GM19238 (cell line): ENCODE results near the gene THOC6.
"Not testable (repeated sequence)": the region's sequence is repeated elsewhere in the genome, so short reads cannot be mapped to it uniquely, and the experiment has no call there.

ENCODE experiments used
- DNase-seq: peaks from one replicate; pipeline ENCODE4 v3.0.0; 2011; ENCODE audit warnings: low spot score; ENCODE audit not compliant: insufficient read length

Gene THOC6

DNA sequence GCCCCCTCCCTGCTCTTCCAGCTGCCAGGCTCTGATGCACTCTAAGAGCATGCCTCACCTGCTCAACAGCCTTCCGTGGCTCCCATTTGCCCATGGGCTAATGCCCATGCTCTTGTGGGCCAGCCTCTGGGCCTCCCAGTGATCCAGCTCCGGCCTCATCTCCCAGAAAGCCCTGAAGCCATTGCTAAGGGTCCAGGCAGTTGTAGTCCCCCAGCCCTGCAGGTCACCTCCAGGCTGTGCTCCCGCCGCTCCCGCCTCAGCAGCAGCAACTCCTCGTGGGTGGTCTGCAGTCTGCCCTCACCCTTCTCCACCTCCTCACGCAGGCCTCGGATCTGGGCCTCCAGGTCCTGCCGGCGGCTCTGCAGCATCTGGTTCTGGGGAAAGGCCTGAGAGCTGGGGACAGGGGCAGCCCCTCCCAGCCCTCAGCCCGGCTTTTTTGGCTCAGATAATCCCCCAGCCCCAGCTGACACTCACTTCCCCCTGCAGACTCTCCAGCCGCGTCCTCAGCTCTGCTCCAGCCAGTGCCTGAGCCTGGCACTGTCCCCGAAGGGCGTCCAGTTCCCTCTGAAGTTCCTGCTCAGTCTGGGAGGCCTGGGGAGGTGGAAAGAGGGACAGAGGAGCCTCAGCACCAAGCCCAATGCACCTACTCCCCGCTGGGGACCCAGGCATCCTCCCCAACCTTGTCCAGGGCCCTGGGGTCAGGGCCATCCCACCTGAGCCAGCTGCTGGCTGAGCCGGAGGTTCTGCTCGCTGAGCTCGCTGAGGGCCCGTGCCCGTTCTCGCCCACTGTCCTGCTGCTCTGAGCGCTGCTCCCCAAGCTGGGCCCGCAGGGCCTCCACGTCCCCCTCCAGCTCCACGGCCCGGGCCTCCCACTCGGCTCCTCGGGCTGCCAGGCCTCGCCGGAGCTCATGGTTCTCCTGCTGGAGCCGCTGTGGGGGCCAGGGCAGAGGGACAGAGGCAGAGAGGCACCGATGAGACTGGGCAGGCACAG, 6.7 kb downstream of the THOC6 start:
- DNase-seq, result no peak

GRCh38 chr16:3032624-3033023, 8.8 kb downstream of the THOC6 start:
- DNase-seq, result no peak

- DNase-seq, result no peak
These were observed 11.6 kb downstream of the THOC6 start for GRCh38 chr16:3035289-3035971.

DNA sequence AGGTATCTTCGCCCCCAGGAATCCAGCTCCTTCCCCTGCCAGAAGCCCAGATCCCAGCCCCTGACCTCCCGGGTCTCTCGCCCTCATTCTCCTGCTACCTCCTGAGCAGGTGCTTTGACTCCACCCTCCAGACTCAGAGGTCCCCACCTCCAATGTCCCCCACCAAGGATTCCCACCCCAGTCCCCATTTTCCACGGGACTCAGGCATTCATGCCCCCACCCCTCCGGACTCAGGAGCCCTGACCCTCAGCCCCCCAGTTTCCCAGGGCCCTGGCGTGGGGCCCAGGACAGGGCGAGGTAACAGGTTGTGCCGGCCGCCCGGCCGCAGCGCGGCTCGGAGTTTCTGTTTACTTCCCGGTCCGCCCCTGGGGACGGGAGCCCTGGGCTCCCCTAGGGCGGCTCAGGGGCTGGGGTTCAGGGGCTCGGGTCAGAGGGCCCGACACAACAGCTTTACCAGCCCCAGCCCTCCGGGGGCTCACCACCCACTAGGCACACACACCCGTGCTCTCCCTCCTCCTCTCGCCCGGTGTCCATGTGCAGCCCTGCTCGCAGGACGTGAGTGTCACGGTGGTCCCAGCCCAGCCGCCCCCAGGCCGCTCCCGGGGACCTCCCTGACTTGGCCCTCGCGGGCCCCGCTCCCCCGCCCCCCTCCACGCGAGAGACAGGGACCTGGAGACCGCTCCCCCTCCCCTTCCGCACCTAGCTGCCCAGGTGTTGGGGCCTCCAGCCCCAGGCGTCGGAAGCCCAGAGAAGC, 12.3 kb downstream of the THOC6 start:
- no peak for DNase-seq

DNA sequence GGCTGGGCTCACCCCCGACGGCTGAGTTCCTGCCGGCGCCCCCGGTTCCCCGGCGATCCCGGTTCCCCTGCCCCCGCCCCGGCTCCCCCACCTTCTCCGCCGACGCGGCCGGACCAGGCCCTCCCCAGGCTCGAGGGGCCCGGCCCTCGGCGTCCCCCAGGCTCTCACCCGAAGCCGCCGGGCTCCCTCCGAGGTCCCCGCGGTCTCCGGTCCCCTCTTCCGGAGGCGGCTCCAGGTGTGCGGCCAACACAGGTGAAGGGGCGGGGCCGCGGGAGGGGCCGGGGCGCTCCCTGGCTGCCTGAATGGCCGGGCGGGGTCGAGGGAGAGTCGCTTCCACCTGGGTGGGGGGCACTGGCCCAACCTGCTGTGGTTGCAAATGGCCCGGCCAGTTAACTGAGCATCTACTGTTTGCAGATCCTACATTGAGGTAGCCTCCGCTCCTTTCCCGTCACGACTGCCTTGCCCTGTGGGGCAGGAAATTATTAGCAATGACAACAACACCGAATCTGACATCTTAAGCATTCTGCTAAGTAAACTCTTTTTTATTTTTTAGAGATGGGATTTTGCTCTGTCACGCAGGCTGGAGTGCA, 13.0 kb downstream of the THOC6 start, which contains the start of gene BICDL2:
Gene BICDL2, minus strand, starts transcription at position 219 of the 590 bp plus-strand sequence. CDS start 1,448 bp downstream, outside the sequence.
- DNase-seq, result no peak

GRCh38 chr16:3038256-3038655, 14.4 kb downstream of the THOC6 start:
- DNase-seq, result no peak

DNA sequence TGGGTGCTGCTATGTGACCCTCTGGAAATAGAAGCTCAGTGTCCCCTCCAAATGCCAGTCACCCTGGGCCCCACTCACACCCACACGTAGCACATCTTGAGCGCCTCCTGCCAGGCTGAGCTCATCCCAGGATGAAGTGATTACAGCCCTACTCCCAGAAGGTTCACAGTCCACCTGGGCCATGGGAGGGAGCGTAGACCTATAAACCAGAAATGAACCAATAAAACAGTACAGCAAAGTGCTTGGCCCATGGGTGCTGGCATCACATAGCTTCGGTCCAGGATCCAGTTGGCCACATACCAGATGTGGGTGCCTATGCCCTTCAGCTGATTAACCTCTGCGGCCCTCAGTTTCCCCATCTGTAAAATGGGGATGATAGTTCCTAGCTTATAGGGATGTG, 15.1 kb downstream of the THOC6 start:
- DNase-seq, result no peak

DNA sequence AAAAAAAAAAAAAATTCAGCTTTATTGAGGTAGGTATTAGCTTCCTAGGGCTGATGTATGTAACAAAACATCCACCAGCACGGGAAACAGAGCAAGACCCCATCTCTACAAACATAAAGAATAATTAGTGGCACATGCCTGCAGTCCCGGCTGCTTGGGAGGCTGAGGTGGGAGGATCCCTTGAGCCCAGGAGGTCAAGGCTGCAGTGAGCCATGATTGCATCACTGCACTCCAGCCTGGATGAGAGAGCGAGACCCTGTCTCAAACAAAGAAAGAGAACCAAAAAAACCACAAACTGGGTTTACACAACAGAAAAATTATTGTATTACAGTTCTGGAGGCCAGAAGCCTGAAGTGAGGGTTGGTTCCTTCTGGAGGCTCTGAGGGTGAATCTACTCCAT, 18.5 kb downstream of the THOC6 start:
- DNase-seq, result no peak

- DNase-seq, result no peak
These were observed 20.9 kb downstream of the THOC6 start for GRCh38 chr16:3044708-3045107.

GRCh38 chr16:3045758-3046640, 22.2 kb downstream of the THOC6 start, which contains the start of gene MMP25:
MMP25 (plus strand) TSS chr16:3046561; CDS start chr16:3046918, 357 bp downstream.
- DNase-seq, result peak; percentile 64

- DNase-seq, result no peak
These were observed 23.0 kb downstream of the THOC6 start for GRCh38 chr16:3046641-3047386.

DNA sequence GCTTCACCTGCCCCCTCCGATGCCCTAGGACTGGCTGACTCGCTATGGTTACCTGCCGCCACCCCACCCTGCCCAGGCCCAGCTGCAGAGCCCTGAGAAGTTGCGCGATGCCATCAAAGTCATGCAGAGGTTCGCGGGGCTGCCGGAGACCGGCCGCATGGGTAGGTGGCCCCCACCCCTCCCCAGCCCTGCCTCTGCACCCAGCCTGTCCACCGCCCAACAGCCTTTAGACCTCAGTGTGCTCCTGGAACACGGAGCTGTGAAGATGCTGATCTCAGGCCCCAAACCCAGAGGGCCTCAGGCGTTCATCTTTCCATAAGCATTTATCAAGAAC, 23.5 kb downstream of the THOC6 start:
- no peak for DNase-seq

- DNase-seq, result no peak
These were observed 26.2 kb downstream of the THOC6 start for GRCh38 chr16:3049921-3050481.

GRCh38 chr16:3050487-3050886, 26.7 kb downstream of the THOC6 start:
- no peak for DNase-seq

- DNase-seq, result no peak
These were observed 27.2 kb downstream of the THOC6 start for GRCh38 chr16:3051009-3051408.

DNA sequence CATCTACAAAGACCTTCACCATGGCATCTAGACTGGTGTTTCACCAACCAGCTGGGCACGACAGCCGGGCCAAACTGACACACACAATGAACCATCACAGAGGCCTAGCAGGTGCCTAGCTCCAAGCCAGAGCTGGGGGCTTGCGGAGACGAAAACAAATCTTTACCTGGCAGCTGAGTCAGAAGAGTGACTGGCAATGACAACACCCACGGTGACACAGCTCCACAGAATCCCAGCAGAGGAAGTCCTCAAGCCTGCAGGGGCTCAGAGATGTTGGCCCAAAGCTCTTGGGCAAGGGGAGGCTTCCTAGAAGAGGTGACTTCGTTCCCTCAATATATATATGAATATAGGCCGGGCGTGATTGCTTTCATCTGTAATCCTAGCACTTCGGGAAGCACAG, 27.7 kb downstream of the THOC6 start:
- DNase-seq, result no peak

GRCh38 chr16:3052571-3053329, 28.9 kb downstream of the THOC6 start:
- not testable (repeated sequence) for DNase-seq

DNA sequence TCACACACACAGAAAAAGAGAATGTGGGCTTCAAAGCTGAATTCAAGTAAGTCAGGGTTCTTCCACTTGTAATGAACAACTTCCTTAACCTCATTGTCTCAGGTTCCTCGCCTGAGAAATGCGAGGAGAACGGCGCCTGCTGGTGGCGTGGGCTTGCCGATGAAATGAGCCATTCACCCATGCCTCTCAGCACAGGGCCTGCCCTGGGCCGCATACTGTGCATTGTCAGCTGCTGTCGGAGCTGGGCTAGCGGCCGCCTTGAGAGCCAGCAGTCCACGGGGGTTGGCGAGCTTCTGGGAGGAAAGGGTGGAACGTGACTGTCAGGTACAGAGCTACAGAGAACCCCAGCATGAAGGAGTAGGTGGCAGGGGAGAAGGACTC, 29.5 kb downstream of the THOC6 start:
- not testable (repeated sequence) for DNase-seq
